Breast epithelium (tissue), 4 donors: ENCODE results near the gene DVL1. TPM values are rescaled to one million over a fixed set of nuclear protein-coding genes. Genes with fewer than 3 reads are reported as not detected.

Experiments
- DNase-seq, 2 donors: peaks; one replicate each; pipeline ENCODE4 v3.0.0-alpha.2; 2019; ENCODE audit warnings: low spot score in 2 of 2
- H3K27ac ChIP-seq, 2 donors: fragments of 200-600 bp; sonication (generic) in 1 of 2; one replicate each; pipeline ENCODE4 v1.5.1; 2016 to 2019; ENCODE audit warnings: mild to moderate bottlenecking in 1 of 2
- H3K27me3 ChIP-seq, 2 donors: fragments of 200-600 bp; sonication (generic) in 1 of 2; one replicate each; pipeline versions ENCODE4 v1.5.1 to v1.6.0; 2017 to 2019; ENCODE audit warnings: control low read depth in 1 of 2, mild to moderate bottlenecking in 1 of 2
- H3K36me3 ChIP-seq: fragments of 200-600 bp; one replicate; pipeline ENCODE4 v1.5.1; 2019
- H3K4me1 ChIP-seq, 2 donors: fragments of 200-600 bp; sonication (generic); one replicate each; pipeline ENCODE4 v1.5.1; 2016 to 2019; ENCODE audit warnings: control low read depth in 1 of 2
- H3K4me3 ChIP-seq, 3 donors: fragments of 200-600 bp; sonication (generic); 1 replicate in 2 of 3; 2 replicates in 1 of 3; pipeline ENCODE4 v1.5.1; 2016 to 2019; ENCODE audit warnings: mild to moderate bottlenecking in 3 of 3, moderate library complexity in 2 of 3
- H3K9me3 ChIP-seq, 2 donors: fragments of 200-600 bp; sonication (generic) in 1 of 2; one replicate each; pipeline ENCODE4 v1.5.1; 2016 to 2019; ENCODE audit warnings: control low read depth in 1 of 2
- POLR2A ChIP-seq: fragments of 450-650 bp; IDR thresholded peaks from one replicate; pipeline ENCODE4 v1.6.1; 2016; ENCODE audit warnings: antibody characterized with exemption, mild to moderate bottlenecking, moderate library complexity
- POLR2AphosphoS5 ChIP-seq, 3 donors: sonication (generic); formaldehyde crosslinking; IDR thresholded peaks; one replicate each; pipeline ENCODE4 v1.6.1; 2017; ENCODE audit warnings: antibody characterized with exemption in 3 of 3
- intact Hi-C: fragments of 100-400 bp; cut with DNase I; formaldehyde crosslinking; loops from one replicate; pipeline ENCODE4 v1.15.1; 2023; ENCODE audit warnings: low total_unique reads
- total RNA-seq, 3 donors: library from RNA; depleted of rRNA; stranded (reverse); fragments of >200 nt; gene quantifications; one replicate each; pipeline ENCODE4 v1.1.0, GENCODE V29; 2016
- TF ChIP-seq, protein P1 (sequence below), 3 donors: fragments of 450-650 bp; IDR thresholded peaks; one replicate each; pipeline ENCODE4 v1.5.1; 2016 to 2017; ENCODE audit warnings: antibody characterized with exemption in 3 of 3, mild to moderate bottlenecking in 3 of 3, moderate library complexity in 3 of 3

DVL1 gene
- total RNA-seq, 3 donors from 2014 or later = 55.2 to 70.1 (median 55.2) TPM

GRCh38 chr1:1309251-1310108 lies 39.7 kb downstream of the DVL1 start:
- peak overlapping the region; percentile 90 to 93 for H3K27ac ChIP-seq
- intact Hi-C loops = no loop called here
- TF ChIP-seq, protein P1, sequence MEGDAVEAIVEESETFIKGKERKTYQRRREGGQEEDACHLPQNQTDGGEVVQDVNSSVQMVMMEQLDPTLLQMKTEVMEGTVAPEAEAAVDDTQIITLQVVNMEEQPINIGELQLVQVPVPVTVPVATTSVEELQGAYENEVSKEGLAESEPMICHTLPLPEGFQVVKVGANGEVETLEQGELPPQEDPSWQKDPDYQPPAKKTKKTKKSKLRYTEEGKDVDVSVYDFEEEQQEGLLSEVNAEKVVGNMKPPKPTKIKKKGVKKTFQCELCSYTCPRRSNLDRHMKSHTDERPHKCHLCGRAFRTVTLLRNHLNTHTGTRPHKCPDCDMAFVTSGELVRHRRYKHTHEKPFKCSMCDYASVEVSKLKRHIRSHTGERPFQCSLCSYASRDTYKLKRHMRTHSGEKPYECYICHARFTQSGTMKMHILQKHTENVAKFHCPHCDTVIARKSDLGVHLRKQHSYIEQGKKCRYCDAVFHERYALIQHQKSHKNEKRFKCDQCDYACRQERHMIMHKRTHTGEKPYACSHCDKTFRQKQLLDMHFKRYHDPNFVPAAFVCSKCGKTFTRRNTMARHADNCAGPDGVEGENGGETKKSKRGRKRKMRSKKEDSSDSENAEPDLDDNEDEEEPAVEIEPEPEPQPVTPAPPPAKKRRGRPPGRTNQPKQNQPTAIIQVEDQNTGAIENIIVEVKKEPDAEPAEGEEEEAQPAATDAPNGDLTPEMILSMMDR (IDR thresholded peaks at IDR 0.05) = no peak
- no peak for TF ChIP-seq POLR2AphosphoS5 (IDR thresholded peaks at IDR 0.05)
- no peak for TF ChIP-seq POLR2A
- peaks cover 25 to 32% of the 10 kb centered on the region in 2 donors for H3K4me1 ChIP-seq
- no peaks in the 10 kb centered on the region for H3K9me3 ChIP-seq
- no peaks in the 10 kb centered on the region for H3K27me3 ChIP-seq
- DNase-seq = no peak
- peak overlapping the region; percentile 78 to 86 (median 80) for H3K4me3 ChIP-seq
- peaks cover 5% of the 10 kb centered on the region for H3K36me3 ChIP-seq

GRCh38 chr1:1308756-1309250 lies 40.4 kb downstream of the DVL1 start:
- H3K27me3 ChIP-seq = no peaks in the 10 kb centered on the region
- H3K9me3 ChIP-seq = no peaks in the 10 kb centered on the region
- peak overlapping the region; percentile 90 to 93 for H3K27ac ChIP-seq
- H3K4me1 ChIP-seq = peaks cover 25 to 34% of the 10 kb centered on the region in 2 donors
- intact Hi-C loops = no loop called here
- TF ChIP-seq POLR2AphosphoS5 (IDR thresholded peaks at IDR 0.05) = no peak
- TF ChIP-seq, protein P1 (IDR thresholded peaks at IDR 0.05) = no peak
- no peak for TF ChIP-seq POLR2A
- H3K4me3 ChIP-seq = peak overlapping the region; percentile 78 to 86 (median 80)
- DNase-seq = no peak
- peaks cover 5% of the 10 kb centered on the region for H3K36me3 ChIP-seq

DNA sequence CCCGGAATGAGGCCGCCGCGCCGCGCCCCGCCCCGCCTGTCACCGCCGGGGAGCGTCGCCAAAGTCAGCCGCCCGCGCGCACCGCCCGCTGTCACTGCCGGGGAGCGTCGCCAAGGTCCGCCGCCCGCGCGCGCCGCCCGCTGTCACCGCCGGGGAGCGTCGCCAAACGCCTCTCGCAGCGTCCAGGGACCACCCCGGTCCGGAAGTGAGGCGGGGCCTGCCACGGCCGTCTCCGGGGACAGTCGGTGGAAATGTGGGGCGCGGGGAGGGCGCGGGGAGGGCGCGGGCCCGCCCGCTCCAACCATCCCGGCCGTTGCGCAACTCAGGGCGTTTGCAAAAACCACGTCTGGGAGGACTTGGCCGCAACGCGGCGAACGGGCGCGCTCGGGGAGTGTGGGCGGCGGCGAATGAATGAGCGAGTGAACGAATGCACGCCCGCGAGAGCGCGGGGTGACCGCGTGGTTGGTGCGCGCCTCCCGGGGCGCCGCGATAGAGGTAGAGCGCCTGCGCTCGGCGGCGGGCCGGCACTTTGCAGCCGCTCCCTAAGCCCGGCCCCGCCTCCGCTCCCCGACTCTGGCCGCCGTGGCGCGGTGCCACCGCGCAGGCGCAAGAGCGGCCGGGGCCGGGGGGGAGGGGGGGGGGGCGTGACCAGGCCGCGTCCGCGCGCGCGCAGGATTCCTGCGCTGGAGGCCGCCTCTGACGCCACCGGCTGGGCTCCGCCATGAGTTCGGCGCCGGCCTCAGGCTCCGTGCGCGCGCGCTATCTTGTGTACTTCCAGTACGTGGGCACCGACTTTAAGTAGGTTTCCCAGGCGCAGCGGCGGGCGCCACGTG lies 41.1 kb downstream of the DVL1 start, which contains the start of the genes ACAP3 and PUSL1:
Gene ACAP3 (minus strand): TSS at position 8 of the 833 bp plus-strand sequence. CDS start 115 bp downstream, outside the sequence.
Gene PUSL1 (plus strand): TSS at position 675 of the 833 bp plus-strand sequence. CDS start 47 bp downstream, at position 722.
- peaks cover 25 to 34% of the 10 kb centered on the region in 2 donors for H3K4me1 ChIP-seq
- intact Hi-C loops = no loop called here
- peak; percentile 56 to 85 (median 75) for TF ChIP-seq POLR2AphosphoS5 (IDR thresholded peaks at IDR 0.05)
- no peak for TF ChIP-seq POLR2A
- TF ChIP-seq, protein P1 (IDR thresholded peaks at IDR 0.05) = peak in 2 of 3 donors; percentile 10 to 17
- H3K4me3 ChIP-seq = peak within 1 kb of the TSS; percentile 78 to 86 (median 80)
- H3K36me3 ChIP-seq = peaks cover 5% of the 10 kb centered on the region
- peak within 1 kb of the TSS; percentile 90 to 93 for H3K27ac ChIP-seq
- H3K27me3 ChIP-seq = no peaks in the 10 kb centered on the region
- peak; percentile 83 to 86 for DNase-seq
- no peaks in the 10 kb centered on the region for H3K9me3 ChIP-seq

DNA sequence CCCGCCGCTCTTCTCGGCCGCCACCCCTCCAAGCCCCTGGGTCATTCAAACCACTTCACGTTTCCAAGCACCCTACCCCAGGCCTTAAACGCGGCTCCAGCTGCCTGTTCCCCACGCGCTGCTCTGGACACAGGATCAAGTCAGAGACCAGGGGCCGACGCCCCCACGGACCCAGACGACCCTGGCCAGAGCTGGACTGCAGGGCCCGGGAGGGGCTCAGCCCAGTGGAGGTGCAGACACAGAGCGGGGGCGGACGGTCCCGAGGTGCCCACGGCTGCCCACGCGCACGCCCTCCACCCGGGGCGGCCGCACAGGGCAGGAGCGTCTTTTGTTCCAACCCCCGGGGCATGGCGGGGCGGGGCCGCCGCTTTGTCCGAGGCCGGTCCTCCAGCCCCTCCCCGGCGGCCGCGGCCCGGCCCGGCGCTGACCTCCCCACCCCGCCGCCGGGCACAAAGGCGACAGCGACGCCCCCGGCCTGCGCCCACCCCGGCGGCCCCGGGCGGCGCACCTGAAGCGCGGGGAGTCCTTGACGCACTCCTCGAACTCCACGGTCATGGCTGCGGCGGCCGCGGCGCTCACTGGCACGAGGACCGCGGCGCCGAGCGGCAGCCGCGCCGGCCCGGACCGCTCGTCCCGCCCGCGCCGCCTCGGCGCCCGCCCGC lies 41.8 kb downstream of the DVL1 start:
- intact Hi-C loops = no loop called here
- TF ChIP-seq, protein P1 (IDR thresholded peaks at IDR 0.05) = no peak
- no peak for TF ChIP-seq POLR2A
- TF ChIP-seq POLR2AphosphoS5 (IDR thresholded peaks at IDR 0.05) = no peak
- peak overlapping the region; percentile 78 to 86 (median 80) for H3K4me3 ChIP-seq
- no peak for DNase-seq
- H3K27me3 ChIP-seq = no peaks in the 10 kb centered on the region
- peaks cover 25 to 34% of the 10 kb centered on the region in 2 donors for H3K4me1 ChIP-seq
- no peaks in the 10 kb centered on the region for H3K9me3 ChIP-seq
- peak overlapping the region; percentile 90 to 93 for H3K27ac ChIP-seq
- no peaks in the 10 kb centered on the region for H3K36me3 ChIP-seq
